ENCODE results near the gene CDK14.

CDK14 gene

GRCh38 chr7:90774706-90775105 is 178.6 kb downstream of the CDK14 start:
- no peak for TF ChIP-seq YY1 (IDR thresholded peaks at IDR 0.05; ENCODE audit: low read depth)

GRCh38 chr7:90775383-90775965 is 179.4 kb downstream of the CDK14 start:
- no peak for TF ChIP-seq NFIC (IDR thresholded peaks at IDR 0.05)
- no peak for TF ChIP-seq EGR1 (IDR thresholded peaks at IDR 0.05)
- TF ChIP-seq CREB1 (IDR thresholded peaks at IDR 0.05; ENCODE audit: low read depth): no peak
- no peak for TF ChIP-seq REST (IDR thresholded peaks at IDR 0.05; ENCODE audit: low read depth)
- no peak for TF ChIP-seq TCF12 (IDR thresholded peaks at IDR 0.05; ENCODE audit: low read depth)
- TF ChIP-seq FOXM1 (IDR thresholded peaks at IDR 0.05; ENCODE audit: borderline replicate concordance, low read depth): no peak
- no peak for TF ChIP-seq EP300 (IDR thresholded peaks at IDR 0.05; ENCODE audit: borderline replicate concordance)
- TF ChIP-seq USF1 (IDR thresholded peaks at IDR 0.05): no peak
- no peak for TF ChIP-seq MAX (IDR thresholded peaks at IDR 0.05)
- TF ChIP-seq YY1 (IDR thresholded peaks at IDR 0.05; ENCODE audit: low read depth): no peak
- TF ChIP-seq CEBPB (IDR thresholded peaks at IDR 0.05): no peak
- TF ChIP-seq TAF1 (IDR thresholded peaks at IDR 0.05; ENCODE audit: low read depth): no peak
- no peak for TF ChIP-seq RAD21 (IDR thresholded peaks at IDR 0.05; ENCODE audit: low read depth)
- no peak for TF ChIP-seq ZBTB7A (IDR thresholded peaks at IDR 0.05; ENCODE audit: low read depth)
- TF ChIP-seq TEAD4 (IDR thresholded peaks at IDR 0.05): no peak

GRCh38 chr7:90777041-90777440 is 180.9 kb downstream of the CDK14 start:
- no peak for TF ChIP-seq NFIC (IDR thresholded peaks at IDR 0.05)

- TF ChIP-seq TCF12 (IDR thresholded peaks at IDR 0.05; ENCODE audit: low read depth) (no peak), YY1 (IDR thresholded peaks at IDR 0.05; ENCODE audit: low read depth) (no peak), CREB1 (IDR thresholded peaks at IDR 0.05; ENCODE audit: low read depth) (no peak), REST (IDR thresholded peaks at IDR 0.05; ENCODE audit: low read depth) (no peak)
These were observed 181.3 kb downstream of the CDK14 start for GRCh38 chr7:90777465-90777864.

- no peak for TF ChIP-seq EP300 (IDR thresholded peaks at IDR 0.05; ENCODE audit: borderline replicate concordance)
- TF ChIP-seq TAF1 (IDR thresholded peaks at IDR 0.05; ENCODE audit: low read depth): no peak
- no peak for TF ChIP-seq NFIC (IDR thresholded peaks at IDR 0.05)
- no peak for TF ChIP-seq MAX (IDR thresholded peaks at IDR 0.05)
- no peak for TF ChIP-seq EGR1 (IDR thresholded peaks at IDR 0.05)
- TF ChIP-seq RAD21 (IDR thresholded peaks at IDR 0.05; ENCODE audit: low read depth): no peak
- no peak for TF ChIP-seq TCF12 (IDR thresholded peaks at IDR 0.05; ENCODE audit: low read depth)
- no peak for TF ChIP-seq YY1 (IDR thresholded peaks at IDR 0.05; ENCODE audit: low read depth)
These were observed 181.8 kb downstream of the CDK14 start for GRCh38 chr7:90777886-90778285.

- TF ChIP-seq FOXM1 (IDR thresholded peaks at IDR 0.05; ENCODE audit: borderline replicate concordance, low read depth) (no peak), EGR1 (IDR thresholded peaks at IDR 0.05) (no peak), TAF1 (IDR thresholded peaks at IDR 0.05; ENCODE audit: low read depth) (no peak), NFIC (IDR thresholded peaks at IDR 0.05) (no peak), YY1 (IDR thresholded peaks at IDR 0.05; ENCODE audit: low read depth) (no peak), RAD21 (IDR thresholded peaks at IDR 0.05; ENCODE audit: low read depth) (no peak), REST (IDR thresholded peaks at IDR 0.05; ENCODE audit: low read depth) (no peak), USF1 (IDR thresholded peaks at IDR 0.05) (no peak), CEBPB (IDR thresholded peaks at IDR 0.05) (no peak), MAX (IDR thresholded peaks at IDR 0.05) (no peak), EP300 (IDR thresholded peaks at IDR 0.05; ENCODE audit: borderline replicate concordance) (no peak), CREB1 (IDR thresholded peaks at IDR 0.05; ENCODE audit: low read depth) (no peak), TCF12 (IDR thresholded peaks at IDR 0.05; ENCODE audit: low read depth) (no peak), ZBTB7A (IDR thresholded peaks at IDR 0.05; ENCODE audit: low read depth) (no peak), TEAD4 (IDR thresholded peaks at IDR 0.05) (no peak)
These were observed 191.9 kb downstream of the CDK14 start for GRCh38 chr7:90788052-90788451.
